Measurements from ENCODE around the gene RIPOR2. TPM values are rescaled to one million over a fixed set of nuclear protein-coding genes. Genes with fewer than 3 reads are reported as not detected.

The RIPOR2 gene
- total RNA-seq, 4 donors from 2014 or later, result 3.7 to 112 (median 6.1) TPM

DNA sequence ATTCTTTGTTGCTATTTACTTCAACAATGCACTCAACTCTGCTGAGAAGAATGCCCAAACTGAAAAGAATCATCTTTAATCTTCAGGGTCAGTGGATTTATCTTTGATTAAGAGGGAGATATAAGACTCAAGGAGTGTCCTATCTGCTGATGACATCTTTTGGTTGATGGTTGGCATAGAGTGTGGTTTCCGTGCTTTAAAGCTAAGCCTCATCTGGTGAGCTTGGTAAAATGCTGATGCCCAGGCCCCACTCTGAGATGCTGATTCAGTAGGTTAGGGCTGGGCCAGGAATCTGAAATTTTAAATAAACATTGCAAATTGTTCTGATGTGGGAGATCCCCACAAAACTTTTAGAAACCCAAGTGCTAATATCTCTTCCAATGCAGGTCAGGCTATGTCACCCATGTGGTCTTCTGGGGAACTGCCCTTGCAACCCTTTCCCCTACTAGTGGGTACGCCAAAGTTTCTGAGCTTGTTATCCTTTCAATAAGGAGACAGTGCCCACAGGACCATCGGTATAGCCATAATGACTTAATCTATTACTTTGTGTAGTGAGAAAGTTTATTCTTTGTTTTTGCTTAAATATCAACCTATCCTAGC lies 68.6 kb downstream of the RIPOR2 start:
- H3K4me1 ChIP-seq, result no peaks in the 10 kb centered on the region
- TF ChIP-seq, protein P1, sequence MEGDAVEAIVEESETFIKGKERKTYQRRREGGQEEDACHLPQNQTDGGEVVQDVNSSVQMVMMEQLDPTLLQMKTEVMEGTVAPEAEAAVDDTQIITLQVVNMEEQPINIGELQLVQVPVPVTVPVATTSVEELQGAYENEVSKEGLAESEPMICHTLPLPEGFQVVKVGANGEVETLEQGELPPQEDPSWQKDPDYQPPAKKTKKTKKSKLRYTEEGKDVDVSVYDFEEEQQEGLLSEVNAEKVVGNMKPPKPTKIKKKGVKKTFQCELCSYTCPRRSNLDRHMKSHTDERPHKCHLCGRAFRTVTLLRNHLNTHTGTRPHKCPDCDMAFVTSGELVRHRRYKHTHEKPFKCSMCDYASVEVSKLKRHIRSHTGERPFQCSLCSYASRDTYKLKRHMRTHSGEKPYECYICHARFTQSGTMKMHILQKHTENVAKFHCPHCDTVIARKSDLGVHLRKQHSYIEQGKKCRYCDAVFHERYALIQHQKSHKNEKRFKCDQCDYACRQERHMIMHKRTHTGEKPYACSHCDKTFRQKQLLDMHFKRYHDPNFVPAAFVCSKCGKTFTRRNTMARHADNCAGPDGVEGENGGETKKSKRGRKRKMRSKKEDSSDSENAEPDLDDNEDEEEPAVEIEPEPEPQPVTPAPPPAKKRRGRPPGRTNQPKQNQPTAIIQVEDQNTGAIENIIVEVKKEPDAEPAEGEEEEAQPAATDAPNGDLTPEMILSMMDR (IDR thresholded peaks at IDR 0.05), result no peak
- TF ChIP-seq POLR2A (IDR thresholded peaks at IDR 0.05), result no peak
- no peaks in the 10 kb centered on the region for H3K36me3 ChIP-seq
- DNase-seq, result no peak
- no peaks in the 10 kb centered on the region for H3K9me3 ChIP-seq
- H3K27me3 ChIP-seq, result no peaks in the 10 kb centered on the region
- no peak overlapping the region for H3K27ac ChIP-seq
- H3K4me3 ChIP-seq, result no peak overlapping the region

DNA sequence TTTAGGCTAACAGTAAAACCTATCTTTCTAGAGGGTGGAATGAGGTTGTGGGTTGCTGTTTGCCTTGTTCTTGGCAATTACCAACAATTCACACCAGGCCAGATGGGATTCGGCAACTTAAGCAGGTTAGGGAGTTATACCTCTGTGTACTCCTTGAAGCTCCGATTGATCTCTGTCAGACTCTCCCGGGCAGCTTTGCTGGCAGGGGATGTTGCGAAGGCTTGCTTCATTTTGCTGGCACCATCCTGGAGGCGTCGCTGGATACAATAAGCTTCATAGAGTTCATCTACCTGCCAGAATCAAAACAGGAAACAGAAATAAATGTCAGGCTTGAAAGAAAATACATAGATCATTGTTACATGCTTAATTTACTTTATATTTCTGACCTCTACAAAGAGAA lies 70.6 kb downstream of the RIPOR2 start:
- Histone ChIP-seq H3K27ac (no peak overlapping the region), H3K36me3 (no peaks in the 10 kb centered on the region), H3K9me3 (no peaks in the 10 kb centered on the region), H3K27me3 (no peaks in the 10 kb centered on the region), H3K4me1 (no peaks in the 10 kb centered on the region), H3K4me3 (no peak overlapping the region)
- DNase-seq, result no peak
- no peak for TF ChIP-seq POLR2A (IDR thresholded peaks at IDR 0.05)
- TF ChIP-seq, protein P1 (IDR thresholded peaks at IDR 0.05), result no peak

DNA sequence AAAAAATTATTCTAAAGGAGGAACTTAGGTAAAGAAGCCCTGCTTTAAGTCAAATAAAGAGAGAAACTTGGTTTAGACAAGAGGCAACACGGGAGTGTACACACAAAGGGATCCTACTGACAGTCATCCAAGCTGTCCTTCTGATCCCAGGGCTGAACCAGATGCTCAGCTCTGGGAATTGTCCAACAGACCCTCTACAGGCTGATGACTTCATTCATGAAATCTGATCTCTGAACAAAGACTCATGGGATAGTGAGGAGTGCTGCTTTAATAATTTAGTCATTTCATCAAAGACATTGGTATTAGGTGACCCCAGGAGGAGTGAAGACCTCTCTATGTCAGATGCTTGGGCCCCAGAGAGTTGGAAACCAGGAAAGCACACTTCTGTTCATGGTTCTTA lies 71.4 kb downstream of the RIPOR2 start:
- no peaks in the 10 kb centered on the region for H3K4me1 ChIP-seq
- H3K27ac ChIP-seq, result no peak overlapping the region
- H3K9me3 ChIP-seq, result no peaks in the 10 kb centered on the region
- H3K4me3 ChIP-seq, result no peak overlapping the region
- no peak for DNase-seq
- no peaks in the 10 kb centered on the region for H3K36me3 ChIP-seq
- H3K27me3 ChIP-seq, result no peaks in the 10 kb centered on the region
- TF ChIP-seq POLR2A (IDR thresholded peaks at IDR 0.05), result no peak
- TF ChIP-seq, protein P1 (IDR thresholded peaks at IDR 0.05), result no peak

DNA sequence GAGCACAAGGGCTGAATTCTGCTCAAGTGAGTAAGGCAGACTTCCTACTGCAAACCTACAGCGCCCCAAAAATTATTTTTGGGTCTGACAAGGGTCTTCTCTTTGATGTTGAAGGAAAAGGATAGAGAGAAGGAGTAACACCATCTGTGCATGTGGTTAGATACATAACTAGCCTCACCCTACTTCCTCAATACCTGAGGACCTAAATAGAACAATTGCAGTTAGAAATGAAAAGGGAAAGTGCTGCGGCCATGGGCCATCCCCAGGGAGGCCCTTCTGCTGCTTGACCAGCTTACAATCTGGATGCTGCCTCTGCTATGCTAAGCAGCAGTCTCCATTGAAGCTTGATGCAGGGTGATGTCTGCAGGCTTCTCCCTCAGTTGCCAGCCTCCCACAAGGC lies 73.8 kb downstream of the RIPOR2 start:
- Histone ChIP-seq H3K27me3 (no peaks in the 10 kb centered on the region), H3K27ac (peak overlapping the region in 1 of 4 donors; percentile 61), H3K36me3 (no peaks in the 10 kb centered on the region), H3K4me3 (no peak overlapping the region), H3K9me3 (no peaks in the 10 kb centered on the region), H3K4me1 (peaks cover 0 to 17% (median 3%) of the 10 kb centered on the region in 4 donors)
- TF ChIP-seq POLR2A (IDR thresholded peaks at IDR 0.05), result no peak
- TF ChIP-seq, protein P1 (IDR thresholded peaks at IDR 0.05), result no peak
- DNase-seq, result peak in 2 of 3 donors; percentile 51 to 69

DNA sequence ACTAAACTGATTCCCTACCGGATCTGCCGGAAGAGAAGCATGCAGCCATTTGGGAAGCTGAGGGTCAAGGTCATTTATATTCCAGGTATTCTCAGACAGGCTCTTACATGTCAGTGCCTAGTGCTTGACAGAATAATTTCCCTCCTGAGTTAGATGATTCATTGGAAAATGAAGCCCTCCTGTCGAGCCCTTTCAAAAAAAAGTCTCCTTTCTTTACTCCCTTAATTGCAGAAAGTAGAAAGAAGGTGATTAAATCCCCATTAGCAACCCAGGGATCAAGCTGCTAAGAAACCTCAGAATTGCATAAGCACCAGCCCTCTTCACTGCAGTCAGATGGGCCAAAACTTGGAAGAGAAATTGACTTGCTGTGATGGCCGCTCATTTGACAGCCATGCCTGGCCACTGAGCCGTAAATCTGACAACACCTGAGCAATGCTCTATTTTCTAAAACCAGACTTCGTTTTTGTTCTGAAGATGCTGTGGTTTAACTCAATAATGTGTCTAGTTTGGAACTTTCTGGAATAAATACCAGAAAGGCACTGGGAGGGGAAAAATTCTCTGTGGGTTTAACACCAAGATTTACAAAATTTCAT lies 76.1 kb downstream of the RIPOR2 start:
- Histone ChIP-seq H3K9me3 (no peaks in the 10 kb centered on the region), H3K4me3 (no peak overlapping the region), H3K36me3 (no peaks in the 10 kb centered on the region), H3K4me1 (peaks cover 0 to 17% (median 3%) of the 10 kb centered on the region in 4 donors), H3K27ac (peak overlapping the region in 1 of 4 donors; percentile 72), H3K27me3 (no peaks in the 10 kb centered on the region)
- TF ChIP-seq, protein P1 (IDR thresholded peaks at IDR 0.05), result no peak
- no peak for TF ChIP-seq POLR2A (IDR thresholded peaks at IDR 0.05)
- DNase-seq, result no peak

All from Peyer's patch (tissue), 4 donors.